GM06990 (cell line): ENCODE measurements around the gene GART.

Source experiments
- DNase-seq: peaks from one replicate; pipeline ENCODE4 v3.0.0-alpha.2; 2011; ENCODE audit not compliant: insufficient read length; ENCODE audit errors: extremely low read depth
- H3K27me3 ChIP-seq: replicated peaks from 2 replicates; pipeline ENCODE4 v1.6.0; 2011; ENCODE audit warnings: low read length; ENCODE audit not compliant: control insufficient read depth, insufficient read depth
- H3K36me3 ChIP-seq: 2 replicates; pipeline ENCODE4 v1.5.1; 2011; ENCODE audit warnings: low read length; ENCODE audit not compliant: control insufficient read depth, insufficient read depth
- H3K4me3 ChIP-seq: replicated peaks from 2 replicates; pipeline ENCODE4 v1.5.1; 2011; ENCODE audit warnings: low read depth, mild to moderate bottlenecking, control low read depth, low read length
- CTCF ChIP-seq: IDR thresholded peaks from 2 replicates; pipeline ENCODE4 v1.5.1; 2011; ENCODE audit warnings: low read length, control low read depth, mild to moderate bottlenecking, inconsistent platforms; ENCODE audit not compliant: insufficient read depth, poor library complexity, severe bottlenecking

GART gene

GRCh38 chr21:33567914-33568313 lies 26.0 kb upstream of the GART start:
- H3K36me3 ChIP-seq, result peaks cover 9% of the 10 kb centered on the region
- H3K4me3 ChIP-seq, result no peak overlapping the region
- no peak for DNase-seq
- TF ChIP-seq CTCF, result no peak
- no peaks in the 10 kb centered on the region for H3K27me3 ChIP-seq

- DNase-seq, result no peak
- peaks cover 6% of the 10 kb centered on the region for H3K36me3 ChIP-seq
- no peaks in the 10 kb centered on the region for H3K27me3 ChIP-seq
- no peak for TF ChIP-seq CTCF
- H3K4me3 ChIP-seq, result no peak overlapping the region
Observed at GRCh38 chr21:33566514-33566913, 24.6 kb upstream of the GART start.

GRCh38 chr21:33562389-33562788 lies 20.5 kb upstream of the GART start:
- Histone ChIP-seq H3K4me3 (no peak overlapping the region), H3K36me3 (peaks cover 16% of the 10 kb centered on the region), H3K27me3 (no peaks in the 10 kb centered on the region)
- TF ChIP-seq CTCF, result no peak
- no peak for DNase-seq

GRCh38 chr21:33561373-33561772 lies 19.5 kb upstream of the GART start:
- peaks cover 18% of the 10 kb centered on the region for H3K36me3 ChIP-seq
- TF ChIP-seq CTCF, result no peak
- DNase-seq, result no peak
- no peaks in the 10 kb centered on the region for H3K27me3 ChIP-seq
- no peak overlapping the region for H3K4me3 ChIP-seq

GRCh38 chr21:33560965-33561364 lies 19.0 kb upstream of the GART start:
- Histone ChIP-seq H3K4me3 (no peak overlapping the region), H3K27me3 (no peaks in the 10 kb centered on the region), H3K36me3 (peaks cover 19% of the 10 kb centered on the region)
- DNase-seq, result no peak
- no peak for TF ChIP-seq CTCF

GRCh38 chr21:33559813-33560212 lies 17.9 kb upstream of the GART start:
- Histone ChIP-seq H3K27me3 (no peaks in the 10 kb centered on the region), H3K36me3 (peaks cover 20% of the 10 kb centered on the region), H3K4me3 (no peak overlapping the region)
- no peak for DNase-seq
- TF ChIP-seq CTCF, result no peak
